ENCODE data around the gene TBL3.
A peak's percentile ranks its signal among the peaks of the same experiment; 100 is the strongest.

TBL3 gene

GRCh38 chr16:1930338-1930720, 41.5 kb upstream of the TBL3 start:
- Histone ChIP-seq H3K4me3 (ENCODE audit: low read length, poor library complexity, severe bottlenecking) (no peak overlapping the region), H3K4me2 (ENCODE audit: low read depth, low read length, poor library complexity, severe bottlenecking) (no peak overlapping the region), H2AFZ (ENCODE audit: low read length) (0 out of 2 replicates have a peak overlapping the region, but pooled peaks have one; percentile 86), H3K9me2 (replicated peaks; ENCODE audit: low read depth, low read length) (no peaks in the 10 kb centered on the region), H3K9me3 (ENCODE audit: insufficient read depth, low read depth, low read length) (no peaks in the 10 kb centered on the region), H3K9ac (ENCODE audit: low read depth, low read length, poor library complexity, severe bottlenecking) (no peak overlapping the region), H3K27me3 (ENCODE audit: insufficient read depth, low read length, poor library complexity, severe bottlenecking) (no peaks in the 10 kb centered on the region), H3F3A (ENCODE audit: low read depth) (no peaks in the 10 kb centered on the region), H3K79me2 (ENCODE audit: insufficient read depth, low read length) (no peaks in the 10 kb centered on the region), H4K20me1 (ENCODE audit: insufficient read depth, low read length, poor library complexity, severe bottlenecking) (no peaks in the 10 kb centered on the region), H3K4me1 (ENCODE audit: insufficient read depth, low read length, poor library complexity, severe bottlenecking) (no peaks in the 10 kb centered on the region), H3K36me3 (ENCODE audit: insufficient read depth, low read length) (no peaks in the 10 kb centered on the region)
- TF ChIP-seq EZH2phosphoT487 (IDR thresholded peaks at IDR 0.05; ENCODE audit: borderline replicate concordance) (no peak), CTCF (conservative IDR thresholded peaks at IDR 0.05; ENCODE audit: low read length) (no peak)

GRCh38 chr16:1932050-1933028, 39.5 kb upstream of the TBL3 start:
- no peak overlapping the region for H3K4me2 ChIP-seq (ENCODE audit: low read depth, low read length, poor library complexity, severe bottlenecking)
- H3F3A ChIP-seq (ENCODE audit: low read depth), result no peaks in the 10 kb centered on the region
- no peaks in the 10 kb centered on the region for H3K79me2 ChIP-seq (ENCODE audit: insufficient read depth, low read length)
- TF ChIP-seq CTCF (conservative IDR thresholded peaks at IDR 0.05; ENCODE audit: low read length) (no peak), EZH2phosphoT487 (IDR thresholded peaks at IDR 0.05; ENCODE audit: borderline replicate concordance) (no peak)
- no peaks in the 10 kb centered on the region for H3K9me3 ChIP-seq (ENCODE audit: insufficient read depth, low read depth, low read length)
- no peaks in the 10 kb centered on the region for H3K36me3 ChIP-seq (ENCODE audit: insufficient read depth, low read length)
- no peaks in the 10 kb centered on the region for H3K27me3 ChIP-seq (ENCODE audit: insufficient read depth, low read length, poor library complexity, severe bottlenecking)
- H4K20me1 ChIP-seq (ENCODE audit: insufficient read depth, low read length, poor library complexity, severe bottlenecking), result no peaks in the 10 kb centered on the region
- no peak overlapping the region for H3K9ac ChIP-seq (ENCODE audit: low read depth, low read length, poor library complexity, severe bottlenecking)
- no peaks in the 10 kb centered on the region for H3K4me1 ChIP-seq (ENCODE audit: insufficient read depth, low read length, poor library complexity, severe bottlenecking)
- no peak overlapping the region for H3K4me3 ChIP-seq (ENCODE audit: low read length, poor library complexity, severe bottlenecking)
- no peaks in the 10 kb centered on the region for H3K9me2 ChIP-seq (replicated peaks; ENCODE audit: low read depth, low read length)
- H2AFZ ChIP-seq (ENCODE audit: low read length), result no peak overlapping the region

GRCh38 chr16:1933097-1933661, 38.7 kb upstream of the TBL3 start:
- no peak overlapping the region for H2AFZ ChIP-seq (ENCODE audit: low read length)
- no peaks in the 10 kb centered on the region for H3K36me3 ChIP-seq (ENCODE audit: insufficient read depth, low read length)
- no peaks in the 10 kb centered on the region for H3K9me2 ChIP-seq (replicated peaks; ENCODE audit: low read depth, low read length)
- no peak overlapping the region for H3K4me2 ChIP-seq (ENCODE audit: low read depth, low read length, poor library complexity, severe bottlenecking)
- no peak overlapping the region for H3K4me3 ChIP-seq (ENCODE audit: low read length, poor library complexity, severe bottlenecking)
- H3K27me3 ChIP-seq (ENCODE audit: insufficient read depth, low read length, poor library complexity, severe bottlenecking), result no peaks in the 10 kb centered on the region
- no peaks in the 10 kb centered on the region for H4K20me1 ChIP-seq (ENCODE audit: insufficient read depth, low read length, poor library complexity, severe bottlenecking)
- H3K9me3 ChIP-seq (ENCODE audit: insufficient read depth, low read depth, low read length), result no peaks in the 10 kb centered on the region
- H3K9ac ChIP-seq (ENCODE audit: low read depth, low read length, poor library complexity, severe bottlenecking), result no peak overlapping the region
- no peaks in the 10 kb centered on the region for H3F3A ChIP-seq (ENCODE audit: low read depth)
- no peaks in the 10 kb centered on the region for H3K4me1 ChIP-seq (ENCODE audit: insufficient read depth, low read length, poor library complexity, severe bottlenecking)
- TF ChIP-seq CTCF (conservative IDR thresholded peaks at IDR 0.05; ENCODE audit: low read length) (no peak), EZH2phosphoT487 (IDR thresholded peaks at IDR 0.05; ENCODE audit: borderline replicate concordance) (no peak)
- no peaks in the 10 kb centered on the region for H3K79me2 ChIP-seq (ENCODE audit: insufficient read depth, low read length)
